Measurements from ENCODE around the gene TRIM63.
A peak's percentile ranks its signal among the peaks of the same experiment; 100 is the strongest.
"Not testable (repeated sequence)": the region's sequence is repeated elsewhere in the genome, so short reads cannot be mapped to it uniquely, and the experiment has no call there.

The TRIM63 gene

DNA sequence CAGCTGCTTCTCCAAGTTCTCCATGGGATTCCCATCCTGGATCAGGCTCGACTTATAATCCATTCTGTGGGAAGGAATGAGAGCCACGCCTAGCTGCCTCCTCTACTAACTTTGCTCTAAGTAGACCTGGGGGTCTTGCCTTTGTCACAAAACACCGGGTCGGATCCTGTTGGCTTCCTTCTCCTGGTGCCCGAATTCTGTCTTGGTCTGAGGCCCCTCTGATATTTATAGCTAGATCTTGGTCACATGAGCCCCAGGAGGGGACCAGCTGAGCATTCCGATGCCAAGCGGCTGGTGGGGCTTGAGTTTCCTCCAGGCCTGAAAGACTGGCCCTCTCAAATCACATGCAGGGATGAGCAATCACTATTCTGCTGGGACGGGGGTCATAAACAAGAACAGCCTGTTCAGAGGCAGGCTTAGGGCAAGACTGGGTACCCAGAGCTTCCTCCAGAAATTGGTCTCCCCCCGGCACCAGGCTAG, at the start of gene TRIM63:
TSS of gene TRIM63 (minus strand) at position 199 of the 480 bp plus-strand sequence. CDS start at position 63, 136 bp downstream.
- no peak within 1 kb of the TSS for H3K4me3 Mint-ChIP-seq
- no peaks in the 10 kb centered on the region for H3K36me3 Mint-ChIP-seq
- no peaks in the 10 kb centered on the region for H3K27me3 Mint-ChIP-seq
- H3K27ac Mint-ChIP-seq, result no peak within 1 kb of the TSS
- no peaks in the 10 kb centered on the region for H3K4me1 Mint-ChIP-seq
- no peaks in the 10 kb centered on the region for H3K9me3 Mint-ChIP-seq

DNA sequence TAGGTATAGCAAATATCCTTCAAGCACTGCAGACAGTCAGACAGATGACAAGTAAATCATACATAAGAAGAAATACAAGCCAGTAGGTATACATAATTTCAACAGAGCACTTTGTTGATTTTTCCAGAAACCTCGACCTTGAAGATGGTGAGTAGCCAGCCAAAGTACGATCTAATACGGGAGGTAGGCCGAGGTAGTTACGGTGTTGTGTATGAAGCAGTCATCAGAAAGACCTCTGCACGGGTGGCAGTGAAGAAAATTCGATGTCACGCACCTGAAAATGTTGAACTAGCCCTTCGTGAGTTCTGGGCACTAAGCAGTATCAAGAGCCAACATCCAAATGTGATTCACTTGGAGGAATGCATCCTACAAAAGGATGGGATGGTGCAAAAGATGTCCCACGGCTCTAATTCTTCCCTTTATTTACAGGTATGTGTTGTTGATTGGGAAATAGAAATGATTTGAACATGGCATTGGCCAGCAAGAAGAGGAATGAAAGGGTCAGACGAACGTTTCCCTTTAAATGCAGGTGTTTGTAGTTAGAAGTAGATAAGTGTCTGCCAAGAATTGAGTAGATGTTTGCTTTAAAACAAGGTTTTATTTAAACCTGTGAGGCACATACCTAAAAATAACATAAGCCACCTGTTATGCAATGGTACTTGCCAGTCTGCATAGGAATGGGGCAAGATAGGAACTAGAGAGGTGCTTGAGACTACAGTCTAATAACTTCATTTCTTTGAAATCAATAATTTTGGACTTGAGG, 46.9 kb upstream of the TRIM63 start:
- Mint-ChIP-seq H3K4me3 (no peak overlapping the region), H3K36me3 (peaks cover 6% of the 10 kb centered on the region), H3K27me3 (no peaks in the 10 kb centered on the region), H3K4me1 (peaks cover 44% of the 10 kb centered on the region), H3K27ac (peak overlapping the region; percentile 18), H3K9me3 (no peaks in the 10 kb centered on the region)

GRCh38 chr1:26112407-26112775, 45.0 kb upstream of the TRIM63 start:
- H3K27ac Mint-ChIP-seq, result peak overlapping the region; percentile 93
- H3K4me1 Mint-ChIP-seq, result peaks cover 33% of the 10 kb centered on the region
- peak overlapping the region; percentile 94 for H3K4me3 Mint-ChIP-seq
- H3K27me3 Mint-ChIP-seq, result no peaks in the 10 kb centered on the region
- H3K36me3 Mint-ChIP-seq, result peaks cover 3% of the 10 kb centered on the region
- no peaks in the 10 kb centered on the region for H3K9me3 Mint-ChIP-seq

DNA sequence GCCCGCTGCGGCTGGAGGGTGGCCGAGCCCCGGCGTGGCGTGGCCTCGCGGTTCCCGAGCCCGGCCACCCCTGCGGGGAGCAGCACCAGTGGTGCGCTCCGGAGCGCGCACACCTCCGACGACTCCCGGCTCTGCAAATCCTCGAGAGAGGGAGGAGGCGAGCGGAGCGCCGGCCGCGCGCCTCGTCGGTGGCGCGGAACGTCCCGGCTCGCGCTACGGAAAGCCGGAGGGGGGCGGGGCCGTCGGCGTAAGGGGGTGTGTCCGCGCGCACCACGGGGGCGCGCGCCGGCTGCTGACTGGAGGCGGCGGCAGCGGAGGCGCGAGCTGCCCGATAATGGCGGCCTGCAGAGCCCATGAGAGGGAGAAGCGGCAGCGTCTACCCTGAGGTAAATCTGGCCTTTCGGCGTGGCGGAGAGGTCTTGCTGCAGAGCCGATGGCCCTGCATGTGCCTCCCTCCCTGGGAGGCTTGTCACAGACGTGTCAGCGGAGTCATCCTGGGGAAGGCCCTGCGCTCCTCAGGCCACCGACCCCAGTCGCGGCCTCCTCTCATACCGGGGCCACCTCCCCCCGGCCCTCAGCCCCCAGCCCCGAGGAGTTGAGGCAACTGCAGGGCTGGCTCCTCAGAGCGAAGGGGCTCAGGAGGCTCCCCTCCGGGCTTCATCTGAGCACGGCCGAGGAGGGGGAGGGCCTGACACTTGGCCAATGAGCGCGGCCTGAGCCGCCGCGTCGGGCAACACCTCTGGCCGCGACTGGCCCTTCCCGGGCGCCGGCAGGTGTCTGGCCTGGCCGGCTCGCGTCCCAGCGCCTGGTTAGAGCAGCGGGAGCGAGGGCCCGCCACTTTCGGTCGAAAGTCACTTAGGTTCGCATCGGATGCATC, 44.3 kb upstream of the TRIM63 start, which contains the start of gene PDIK1L:
TSS of gene PDIK1L (plus strand) at position 295 of the 877 bp plus-strand sequence. CDS start 2,485 bp downstream, outside the sequence.
- peak within 1 kb of the TSS; percentile 96 for H3K4me3 Mint-ChIP-seq
- H3K4me1 Mint-ChIP-seq, result peaks cover 32% of the 10 kb centered on the region
- peaks cover 1% of the 10 kb centered on the region for H3K36me3 Mint-ChIP-seq
- H3K27ac Mint-ChIP-seq, result peak within 1 kb of the TSS; percentile 96
- no peaks in the 10 kb centered on the region for H3K9me3 Mint-ChIP-seq
- H3K27me3 Mint-ChIP-seq, result no peaks in the 10 kb centered on the region

DNA sequence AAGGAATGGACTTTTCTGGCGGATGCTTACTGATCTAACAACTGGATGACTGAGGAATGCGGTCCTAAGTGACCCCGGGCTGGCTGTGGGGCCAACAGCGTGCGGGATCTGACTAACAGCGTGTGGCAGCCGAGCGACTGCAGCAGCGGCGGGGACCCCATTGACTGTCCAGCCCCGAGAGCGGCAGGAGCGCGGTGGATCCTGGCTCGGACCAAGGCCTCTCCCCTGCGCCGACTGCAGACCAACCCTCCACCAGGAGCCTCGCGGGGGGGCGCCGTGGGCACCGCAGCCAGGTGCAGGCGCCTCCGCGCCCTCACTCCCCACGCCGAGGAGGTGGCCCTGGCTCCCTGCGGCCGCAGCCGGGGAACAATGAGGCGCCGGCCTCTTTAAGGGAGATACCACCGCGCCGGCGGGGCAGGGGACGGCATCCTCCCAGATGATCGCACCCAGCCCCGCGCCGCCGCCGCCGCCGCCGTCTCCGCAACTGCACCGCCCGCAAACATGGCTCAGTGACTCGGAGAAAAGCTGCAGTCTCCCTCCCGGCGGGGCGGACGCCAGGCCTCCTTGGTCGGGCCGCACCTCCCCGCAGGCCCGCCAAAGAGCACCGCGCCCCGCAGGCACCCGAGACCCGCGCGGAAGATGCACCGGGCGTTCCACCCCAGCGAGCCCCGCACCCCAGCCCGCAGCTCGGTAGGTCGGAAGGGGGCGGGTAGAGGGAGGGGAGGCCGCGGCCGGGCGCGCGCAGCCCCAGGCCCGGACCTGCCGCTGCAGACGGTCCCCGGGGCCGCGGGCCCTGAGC, 43.5 kb upstream of the TRIM63 start:
- Mint-ChIP-seq H3K27me3 (no peaks in the 10 kb centered on the region), H3K4me3 (peak overlapping the region; percentile 96), H3K4me1 (peaks cover 32% of the 10 kb centered on the region), H3K36me3 (peaks cover 1% of the 10 kb centered on the region), H3K27ac (peak overlapping the region; percentile 95), H3K9me3 (no peaks in the 10 kb centered on the region)

DNA sequence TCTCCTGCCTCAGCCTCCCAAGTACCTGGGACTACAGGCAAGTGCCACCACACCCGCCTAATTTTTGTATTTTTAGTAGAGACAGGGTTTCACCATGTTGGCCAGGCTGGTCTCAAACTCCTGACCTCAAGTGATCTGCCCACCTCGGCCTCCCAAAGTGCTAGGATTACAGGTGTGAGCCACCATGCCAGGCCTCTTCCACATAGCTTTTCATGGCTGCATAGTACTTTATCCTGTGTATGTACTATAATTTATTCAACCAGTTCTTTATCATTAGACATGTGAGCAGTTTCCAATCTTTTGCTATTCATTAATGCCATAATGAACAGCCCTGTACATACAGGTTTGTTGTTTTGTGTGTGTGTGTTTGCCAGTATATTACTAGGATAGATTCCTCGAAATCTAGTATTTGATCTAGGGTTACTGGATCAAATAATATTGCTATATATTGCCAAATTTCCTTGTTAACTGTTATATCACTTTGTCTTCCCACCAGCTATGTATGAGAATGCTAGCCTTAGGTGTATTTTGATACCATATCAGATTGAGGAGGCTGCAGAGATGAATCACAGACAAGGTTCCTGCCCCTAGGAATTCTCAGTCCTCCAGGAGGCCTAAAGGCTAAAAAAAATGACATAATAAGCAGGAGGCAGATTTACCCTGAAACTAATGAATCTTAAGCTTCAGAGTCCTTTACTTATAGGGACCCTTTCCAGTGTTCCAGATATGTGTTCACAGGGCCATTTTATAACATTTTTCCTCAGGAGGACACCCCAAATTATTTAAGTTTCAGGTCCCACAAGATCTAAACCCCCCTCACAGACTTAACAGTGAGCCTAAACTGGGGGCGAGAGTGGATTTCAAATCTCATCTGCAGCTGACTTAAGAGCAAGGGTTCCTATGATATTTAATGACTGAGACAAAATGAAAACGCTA, 42.1 kb upstream of the TRIM63 start:
- Mint-ChIP-seq H3K36me3 (no peaks in the 10 kb centered on the region), H3K4me3 (peak overlapping the region; percentile 96), H3K9me3 (no peaks in the 10 kb centered on the region), H3K27me3 (no peaks in the 10 kb centered on the region), H3K4me1 (peaks cover 38% of the 10 kb centered on the region), H3K27ac (peak overlapping the region; percentile 8)

GRCh38 chr1:26105226-26105548, 37.8 kb upstream of the TRIM63 start:
- Mint-ChIP-seq H3K27ac (peak overlapping the region; percentile 71), H3K4me1 (peaks cover 13% of the 10 kb centered on the region)
- H3K4me3 Mint-ChIP-seq, H3K27me3 Mint-ChIP-seq, H3K36me3 Mint-ChIP-seq, H3K9me3 Mint-ChIP-seq: not testable (repeated sequence)

DNA sequence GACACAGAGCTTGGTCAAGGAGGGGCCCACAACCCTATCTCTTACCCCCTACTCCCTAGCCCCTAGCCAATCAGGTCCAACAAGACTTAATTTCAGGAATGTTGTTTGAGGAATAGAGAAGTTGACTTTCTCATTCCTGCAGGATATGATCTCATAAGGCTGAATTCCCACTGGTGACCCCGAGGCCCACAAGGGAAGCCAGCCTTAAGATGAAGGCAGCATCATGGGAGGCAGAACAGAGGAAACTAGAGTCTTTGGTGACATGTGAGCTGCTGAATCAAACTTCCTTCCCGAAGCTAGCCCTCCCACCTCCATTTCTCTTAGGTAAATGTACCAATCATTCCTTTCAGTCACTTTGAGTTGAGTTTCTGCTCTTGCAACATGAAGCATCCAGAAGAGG, 35.1 kb upstream of the TRIM63 start:
- H3K9me3 Mint-ChIP-seq, result no peaks in the 10 kb centered on the region
- H3K27ac Mint-ChIP-seq, result no peak overlapping the region
- peaks cover 7% of the 10 kb centered on the region for H3K4me1 Mint-ChIP-seq
- H3K27me3 Mint-ChIP-seq, result no peaks in the 10 kb centered on the region
- no peaks in the 10 kb centered on the region for H3K36me3 Mint-ChIP-seq
- H3K4me3 Mint-ChIP-seq, result no peak overlapping the region

DNA sequence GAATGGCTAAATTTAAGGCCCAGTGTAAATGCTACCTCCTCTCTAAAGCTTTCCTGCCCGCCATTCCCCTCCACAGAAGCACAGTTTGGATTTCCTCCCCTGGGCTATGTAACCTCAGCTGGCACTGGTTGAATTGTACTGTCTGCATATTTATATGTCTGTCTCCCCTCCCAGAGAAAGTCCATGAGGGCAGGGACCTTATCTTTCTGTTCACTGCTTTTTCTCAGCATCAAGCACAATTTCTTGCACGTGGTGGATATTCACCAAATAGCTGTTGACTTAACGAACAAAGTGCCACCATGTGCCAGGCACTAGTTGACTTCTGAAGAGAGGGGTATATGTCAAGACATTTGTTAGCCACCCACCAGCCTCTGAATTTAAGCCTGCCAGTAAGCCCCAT, 34.7 kb upstream of the TRIM63 start:
- no peaks in the 10 kb centered on the region for H3K9me3 Mint-ChIP-seq
- no peaks in the 10 kb centered on the region for H3K27me3 Mint-ChIP-seq
- no peak overlapping the region for H3K4me3 Mint-ChIP-seq
- peaks cover 7% of the 10 kb centered on the region for H3K4me1 Mint-ChIP-seq
- H3K36me3 Mint-ChIP-seq, result no peaks in the 10 kb centered on the region
- H3K27ac Mint-ChIP-seq, result no peak overlapping the region

GRCh38 chr1:26100204-26100603, 32.8 kb upstream of the TRIM63 start:
- H3K4me3 Mint-ChIP-seq, H3K36me3 Mint-ChIP-seq, H3K4me1 Mint-ChIP-seq, H3K9me3 Mint-ChIP-seq, H3K27me3 Mint-ChIP-seq: not testable (repeated sequence)
- peak overlapping the region; percentile 51 for H3K27ac Mint-ChIP-seq

DNA sequence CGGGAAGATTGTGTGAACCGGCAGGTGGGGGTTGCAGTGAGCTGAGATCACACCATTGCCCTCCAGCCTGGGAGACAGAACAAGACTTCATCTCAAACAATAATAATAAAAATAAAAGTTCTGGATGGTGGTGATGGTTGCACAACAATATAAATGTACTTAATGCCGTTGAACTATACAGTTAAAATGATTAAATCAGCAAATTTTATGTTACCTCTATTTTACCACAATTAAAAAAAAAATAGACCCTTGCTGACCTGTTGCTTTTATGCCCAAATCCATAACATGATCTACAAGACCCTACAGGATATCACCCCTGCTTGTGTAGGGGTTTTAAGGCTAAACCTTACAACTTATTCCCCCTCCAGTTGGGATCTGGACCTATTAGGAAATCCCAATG, 32.4 kb upstream of the TRIM63 start:
- H3K27ac Mint-ChIP-seq, result no peak overlapping the region
- no peaks in the 10 kb centered on the region for H3K9me3 Mint-ChIP-seq
- H3K4me3 Mint-ChIP-seq, result no peak overlapping the region
- no peaks in the 10 kb centered on the region for H3K36me3 Mint-ChIP-seq
- H3K4me1 Mint-ChIP-seq, result peaks cover under 1% of the 10 kb centered on the region
- no peaks in the 10 kb centered on the region for H3K27me3 Mint-ChIP-seq

GRCh38 chr1:26098602-26099001, 31.2 kb upstream of the TRIM63 start:
- Mint-ChIP-seq H3K4me3 (no peak overlapping the region), H3K4me1 (no peaks in the 10 kb centered on the region), H3K27me3 (no peaks in the 10 kb centered on the region), H3K9me3 (no peaks in the 10 kb centered on the region), H3K27ac (no peak overlapping the region), H3K36me3 (no peaks in the 10 kb centered on the region)

DNA sequence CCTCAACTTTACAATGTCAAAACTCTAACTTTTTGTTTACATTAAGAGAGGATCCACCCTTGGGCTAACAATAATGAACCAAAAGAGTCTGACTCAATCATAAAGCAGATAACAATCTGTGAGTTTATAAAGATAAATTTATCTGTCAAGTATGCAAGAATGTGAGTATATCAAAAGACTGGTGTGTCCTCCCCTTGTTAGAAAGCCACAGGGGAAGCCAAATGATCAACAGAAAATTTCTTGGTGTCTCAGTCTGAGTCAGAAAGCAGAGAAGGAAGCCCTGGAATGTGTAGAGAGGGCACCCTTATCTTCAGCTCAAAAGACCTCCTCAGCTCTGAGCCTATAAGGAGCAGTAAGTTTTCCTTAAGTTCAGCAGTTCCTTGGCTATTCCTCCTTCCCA, 30.3 kb upstream of the TRIM63 start:
- no peak overlapping the region for H3K4me3 Mint-ChIP-seq
- H3K36me3 Mint-ChIP-seq, result no peaks in the 10 kb centered on the region
- no peaks in the 10 kb centered on the region for H3K4me1 Mint-ChIP-seq
- no peaks in the 10 kb centered on the region for H3K27me3 Mint-ChIP-seq
- H3K9me3 Mint-ChIP-seq, result no peaks in the 10 kb centered on the region
- no peak overlapping the region for H3K27ac Mint-ChIP-seq

- Mint-ChIP-seq H3K27me3 (peaks cover 5% of the 10 kb centered on the region), H3K4me1 (no peaks in the 10 kb centered on the region), H3K27ac (no peak overlapping the region), H3K36me3 (no peaks in the 10 kb centered on the region), H3K4me3 (no peak overlapping the region), H3K9me3 (no peaks in the 10 kb centered on the region)
Measured at GRCh38 chr1:26096471-26096870, 29.0 kb upstream of the TRIM63 start.

All from activated naive CD4-positive, alpha-beta T cell treated with anti-CD3 and anti-CD28 coated beads, Interleukin-2, amount 50 U/mL, for 24 hours (primary cell).